Fibroblast of the aortic adventitia (primary cell): ENCODE measurements around the gene PSMB10. TPM values are rescaled to one million over a fixed set of nuclear protein-coding genes. Genes with fewer than 3 reads are reported as not detected.
"Not testable (repeated sequence)": the region's sequence is repeated elsewhere in the genome, so short reads cannot be mapped to it uniquely, and the experiment has no call there.

ENCODE experiments used
- DNase-seq: peaks from one replicate; pipeline ENCODE4 v3.0.0-alpha.2; 2010; ENCODE audit warnings: low read depth
- H3K4me3 ChIP-seq: 2 replicates; pipeline ENCODE4 v1.5.1; 2011; ENCODE audit warnings: low read depth, mild to moderate bottlenecking, control low read depth, low read length, moderate library complexity
- CTCF ChIP-seq: IDR thresholded peaks from 2 replicates; pipeline ENCODE4 v1.5.1; 2011; ENCODE audit warnings: mild to moderate bottlenecking, low read length, control low read depth, inconsistent platforms; ENCODE audit not compliant: insufficient read depth
- total RNA-seq: library from RNA; depleted of rRNA; stranded (reverse); fragments of >200 nt; gene quantifications from 2 replicates; pipeline ENCODE4 v1.2.3, GENCODE V29; 2012; ENCODE audit warnings: low replicate concordance

PSMB10 gene
- total RNA-seq, 1 donor = 22.7 TPM

- no peak for TF ChIP-seq CTCF
- H3K4me3 ChIP-seq = no peak overlapping the region
- no peak for DNase-seq
Measured at GRCh38 chr16:67940446-67941089, 3.9 kb upstream of the PSMB10 start.

DNA sequence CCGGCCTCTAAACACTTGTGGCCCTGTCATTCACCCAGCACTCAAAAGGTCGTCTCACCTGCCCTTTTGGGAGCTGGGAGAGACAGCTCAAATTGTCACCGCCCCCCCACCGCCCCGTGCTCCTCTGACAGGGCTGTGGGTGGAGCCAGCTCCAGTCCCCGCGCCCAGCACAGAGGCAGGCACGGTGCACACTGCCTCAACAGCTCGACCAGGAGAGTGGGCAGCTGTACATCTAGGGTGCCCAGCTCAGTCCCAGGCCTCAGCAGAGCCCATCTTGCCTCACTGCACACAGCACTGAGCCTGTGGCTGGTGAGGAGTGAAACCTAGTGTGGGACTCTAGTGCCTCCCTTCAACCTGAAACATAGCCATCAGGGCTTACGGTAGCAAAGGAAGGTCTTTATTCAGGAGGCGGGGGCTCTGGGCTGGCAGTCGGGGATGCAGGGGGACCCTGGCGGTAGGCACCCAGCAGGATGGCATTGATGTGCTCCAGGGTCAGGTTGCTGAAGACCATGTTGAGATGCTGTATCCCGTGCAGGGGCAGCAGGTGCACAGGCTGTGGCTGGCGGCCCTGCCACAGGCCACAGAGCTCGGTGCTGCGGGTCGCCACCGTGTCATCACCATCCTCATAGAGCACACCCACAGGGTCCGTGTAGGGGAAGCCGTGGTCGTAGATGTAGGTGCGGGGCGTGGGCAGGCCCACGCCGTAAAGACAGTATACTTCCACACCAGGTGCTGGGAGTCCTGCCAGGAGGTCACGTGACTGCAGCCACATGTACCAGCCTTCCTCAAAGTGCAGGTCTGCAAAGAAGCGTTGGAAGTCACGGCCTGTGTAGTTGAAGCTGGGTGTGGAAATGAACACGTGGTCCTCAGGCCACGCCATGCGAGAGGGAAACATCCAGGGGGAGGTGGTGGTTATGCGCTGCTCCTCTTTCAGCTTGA is 3.1 kb upstream of the PSMB10 start:
- DNase-seq = no peak
- H3K4me3 ChIP-seq = no peak overlapping the region
- TF ChIP-seq CTCF = no peak

DNA sequence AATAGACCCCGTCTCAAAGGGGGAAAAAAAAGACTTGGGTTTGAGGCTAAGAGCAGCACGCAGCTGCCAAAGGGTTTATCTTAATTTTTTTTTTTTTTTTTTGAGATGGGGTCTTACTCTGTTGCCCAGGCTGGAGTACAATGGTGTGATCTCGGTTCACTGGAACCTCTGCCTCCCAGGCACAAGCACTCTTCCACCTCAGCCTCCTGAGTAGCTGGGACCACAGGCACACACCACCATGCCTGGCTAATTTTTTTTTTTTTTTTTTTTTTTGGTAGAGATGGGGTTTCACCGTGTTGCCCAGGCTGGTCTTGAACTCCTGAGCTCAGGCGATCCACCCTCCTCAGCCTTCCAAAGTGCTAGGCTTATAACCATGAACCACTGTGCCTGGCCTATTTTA is 1.1 kb upstream of the PSMB10 start:
- not testable (repeated sequence) for DNase-seq, H3K4me3 ChIP-seq

- no peak for DNase-seq
Measured at GRCh38 chr16:67936880-67937605, 393 bp upstream of the PSMB10 start.

DNA sequence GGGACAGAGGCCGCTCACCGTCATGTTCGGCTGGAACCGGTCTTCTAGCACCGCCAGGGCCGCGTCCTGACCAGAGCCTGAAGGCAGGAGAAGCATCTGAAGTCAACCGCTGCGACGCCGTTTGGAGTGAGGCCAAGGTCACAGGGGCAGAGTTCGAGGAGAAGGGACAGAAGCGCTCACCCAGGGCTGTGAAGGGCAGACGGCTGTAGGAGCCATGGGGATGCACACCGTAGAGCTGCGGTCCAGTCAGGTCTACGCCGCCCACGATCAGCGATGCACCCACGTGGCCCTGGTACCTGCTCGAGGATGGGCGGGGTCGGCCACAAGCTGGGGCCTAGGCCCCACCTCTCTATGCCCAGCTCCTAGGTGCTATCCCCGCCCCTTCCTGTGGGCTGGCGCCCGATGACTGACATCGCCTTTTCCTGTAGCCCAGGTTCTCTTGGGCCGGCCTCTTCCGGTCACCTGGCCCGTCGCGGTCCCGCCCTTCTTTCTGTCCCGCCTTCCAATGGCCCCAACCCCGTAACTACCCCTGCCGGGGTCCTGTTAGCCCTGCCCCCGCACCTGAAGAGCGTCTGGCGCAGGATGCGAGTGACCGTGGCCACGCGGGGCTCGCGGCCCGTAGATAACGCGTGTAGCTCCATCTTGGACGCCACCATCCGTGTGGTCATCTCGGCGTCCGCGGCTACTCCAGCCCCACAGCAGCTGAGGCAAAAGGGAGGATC is 1.1 kb downstream of the PSMB10 start:
- H3K4me3 ChIP-seq = peak overlapping the region; percentile 96
- TF ChIP-seq CTCF = no peak
- DNase-seq = peak; percentile 85

More at GRCh38 chr16:67936880-67937605, 393 bp upstream of the PSMB10 start:
- no peak for TF ChIP-seq CTCF
- H3K4me3 ChIP-seq = peak overlapping the region; percentile 96

GRCh38 chr16:67935101-67935401 is 1.6 kb downstream of the PSMB10 start:
- H3K4me3 ChIP-seq = peak overlapping the region; percentile 96
- TF ChIP-seq CTCF = no peak
- DNase-seq = no peak
